B cell (primary cell): ENCODE data around the gene TCF12.

ENCODE experiments used
- CTCF ChIP-seq: fragments of 200-600 bp; IDR thresholded peaks from one replicate; pipeline ENCODE4 v1.8.0; 2022; ENCODE audit warnings: antibody characterized with exemption, mild to moderate bottlenecking
- EZH2 ChIP-seq: IDR thresholded peaks from 2 replicates; pipeline ENCODE4 v1.6.1; 2012; ENCODE audit warnings: borderline replicate concordance, low read depth, mild to moderate bottlenecking, moderate library complexity, low read length; ENCODE audit not compliant: insufficient read depth, poor library complexity, severe bottlenecking

GRCh38 chr15:57172925-57173324 is 254.5 kb downstream of the TCF12 start:
- TF ChIP-seq CTCF (no peak), EZH2 (no peak)
